ENCODE measurements around the gene CPNE5. TPM values are rescaled to one million over a fixed set of nuclear protein-coding genes. Genes with fewer than 3 reads are reported as not detected.
"Not testable (repeated sequence)": the region's sequence is repeated elsewhere in the genome, so short reads cannot be mapped to it uniquely, and the experiment has no call there.

Gene CPNE5
- total RNA-seq, 2 experiments from 2014 or later: 0.79 to 0.94 TPM

DNA sequence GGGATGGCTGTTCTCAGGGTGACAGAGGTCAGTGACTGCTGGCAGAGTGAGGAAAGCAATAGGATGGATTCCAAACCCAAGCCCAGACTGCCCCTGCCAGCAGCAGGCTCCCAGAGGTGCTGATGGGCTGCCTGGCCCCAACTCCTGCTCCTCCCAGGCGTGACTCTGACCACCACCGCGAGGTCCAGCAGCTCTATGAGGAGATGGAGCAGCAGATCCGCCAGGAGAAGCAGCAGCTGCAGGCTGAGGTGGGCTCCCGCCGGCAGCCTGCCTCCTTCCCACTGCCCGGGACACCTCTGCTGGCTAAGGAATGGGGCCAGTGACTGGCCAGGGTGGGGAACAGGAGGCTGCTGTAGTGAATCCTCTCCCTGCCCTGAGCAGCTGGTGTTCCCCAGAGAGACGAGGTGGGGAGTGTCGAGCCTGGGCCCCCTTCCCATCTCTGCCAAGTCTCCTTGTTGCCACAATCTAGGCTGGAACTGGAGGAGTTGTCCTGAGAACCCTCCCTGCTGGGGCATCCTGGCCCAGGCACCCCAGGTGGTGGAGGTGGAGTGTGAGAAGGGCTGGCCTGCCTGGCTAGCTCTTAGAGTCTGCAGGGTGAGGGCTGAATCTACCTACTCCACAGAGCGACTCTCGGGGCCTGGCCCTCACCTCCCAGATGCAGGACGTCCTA is 121.2 kb downstream of the CPNE5 start:
- DNase-seq: no peak
- Mint-ChIP-seq H3K27ac (no peak overlapping the region), H3K9me3 (ENCODE audit: low read depth) (no peaks in the 10 kb centered on the region), H3K27me3 (peaks cover 5% of the 10 kb centered on the region), H3K4me1 (no peaks in the 10 kb centered on the region), H3K4me3 (no peak overlapping the region), H3K36me3 (no peaks in the 10 kb centered on the region)
- ATAC-seq: no peak
- CTCF ChIA-PET: no interaction called here

DNA sequence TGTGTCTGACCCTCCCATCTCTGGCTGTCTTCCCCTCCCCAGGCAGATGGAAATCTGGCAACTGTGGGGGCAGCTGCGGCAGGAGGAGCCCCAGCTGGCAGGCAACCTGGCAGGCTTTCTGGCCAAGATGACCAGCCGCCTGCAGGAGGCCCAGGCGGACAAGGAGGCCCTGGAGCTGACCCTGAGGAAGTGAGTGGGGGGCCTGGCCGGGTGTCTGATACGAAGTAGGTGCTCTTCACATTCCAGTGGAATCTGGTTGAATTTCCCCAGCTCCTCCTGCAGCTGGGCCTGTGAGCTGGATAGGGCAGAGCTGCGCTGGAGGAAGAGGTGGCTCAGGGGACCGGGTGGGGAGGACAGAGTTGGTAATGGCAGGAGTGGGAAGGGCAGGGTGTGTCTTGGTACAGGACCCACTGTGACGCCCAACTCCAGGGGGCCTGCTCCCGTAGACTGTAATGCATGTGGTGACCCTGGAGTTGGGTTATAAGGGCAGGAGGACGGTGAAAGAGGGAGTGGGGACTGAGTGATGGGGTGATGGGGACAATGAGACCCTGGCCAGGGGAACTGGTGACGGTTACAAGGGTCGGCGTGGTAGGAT is 121.9 kb downstream of the CPNE5 start:
- no peak overlapping the region for H3K27ac Mint-ChIP-seq
- ATAC-seq (no peak), DNase-seq (no peak)
- CTCF ChIA-PET: interaction anchor here (1.4 kb wide), 1 partner anchor 41 kb away, joined by 4 read pairs; no protein-coding TSS in a partner anchor
- no peaks in the 10 kb centered on the region for H3K9me3 Mint-ChIP-seq (ENCODE audit: low read depth)
- peaks cover 5% of the 10 kb centered on the region for H3K27me3 Mint-ChIP-seq
- H3K36me3 Mint-ChIP-seq: no peaks in the 10 kb centered on the region
- no peak overlapping the region for H3K4me3 Mint-ChIP-seq
- no peaks in the 10 kb centered on the region for H3K4me1 Mint-ChIP-seq

DNA sequence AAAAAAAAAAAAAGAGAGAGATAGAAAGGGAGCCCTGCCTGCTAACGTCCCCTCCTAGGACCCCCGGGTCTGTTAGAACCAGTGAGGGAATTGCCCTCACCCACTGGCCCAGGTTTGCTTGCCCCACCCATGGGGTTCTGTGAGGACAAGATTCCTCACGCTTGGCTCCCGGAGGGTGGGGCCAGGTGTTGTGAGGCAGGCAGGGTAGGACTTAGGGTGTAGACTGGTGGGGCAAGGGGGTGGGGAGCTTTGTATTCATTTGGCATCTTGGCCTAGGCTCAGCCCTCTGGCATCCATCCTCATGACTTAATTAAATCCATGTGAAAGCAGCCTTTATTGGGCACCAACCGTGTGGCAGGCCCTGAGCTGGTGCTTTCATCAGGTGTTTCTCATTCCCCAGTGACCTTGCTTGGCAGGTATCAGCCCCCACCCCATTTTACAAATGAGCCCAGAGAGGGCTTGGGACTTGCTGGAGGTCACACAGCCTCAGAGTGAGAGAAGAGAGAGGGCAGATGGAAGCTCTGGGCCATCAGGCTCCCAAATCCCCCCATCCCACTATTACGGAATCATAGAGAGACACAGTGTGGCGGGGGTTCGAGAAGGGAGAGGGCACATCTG is 122.7 kb downstream of the CPNE5 start:
- H3K4me1 Mint-ChIP-seq: no peaks in the 10 kb centered on the region

DNA sequence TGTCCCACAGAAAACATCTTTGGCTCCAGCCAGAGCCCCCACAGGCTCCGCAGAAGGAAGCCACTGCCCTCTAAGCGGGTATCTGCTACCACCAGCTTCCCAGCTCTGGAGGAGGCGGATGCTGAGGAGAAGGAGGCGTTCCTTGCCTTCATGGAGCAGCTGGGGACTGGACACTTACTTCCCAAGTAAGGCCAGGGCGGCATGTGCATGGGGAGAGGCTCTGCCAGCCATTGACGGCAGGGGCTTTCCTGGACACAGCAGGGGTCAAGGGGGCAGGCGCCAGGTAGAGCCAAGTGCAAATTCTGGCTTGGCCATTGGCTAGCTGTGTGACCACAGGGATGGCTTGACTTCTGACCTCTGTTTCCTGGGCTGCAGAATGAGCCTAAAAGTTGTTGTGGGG is 123.8 kb downstream of the CPNE5 start:
- Mint-ChIP-seq H3K27me3 (peaks cover 5% of the 10 kb centered on the region), H3K27ac (no peak overlapping the region), H3K4me3 (no peak overlapping the region), H3K36me3 (no peaks in the 10 kb centered on the region), H3K4me1 (no peaks in the 10 kb centered on the region), H3K9me3 (ENCODE audit: low read depth) (no peaks in the 10 kb centered on the region)
- ATAC-seq (no peak), DNase-seq (no peak)
- CTCF ChIA-PET: no interaction called here

More for the DNA sequence above, 122.7 kb downstream of the CPNE5 start:
- DNase-seq (no peak), ATAC-seq (no peak)
- Mint-ChIP-seq H3K9me3 (ENCODE audit: low read depth) (no peaks in the 10 kb centered on the region), H3K4me3 (no peak overlapping the region), H3K27me3 (peaks cover 5% of the 10 kb centered on the region), H3K27ac (no peak overlapping the region), H3K36me3 (no peaks in the 10 kb centered on the region)
- CTCF ChIA-PET: interaction anchor here (1.4 kb wide), 1 partner anchor 42 kb away, joined by 4 read pairs; no protein-coding TSS in a partner anchor

DNA sequence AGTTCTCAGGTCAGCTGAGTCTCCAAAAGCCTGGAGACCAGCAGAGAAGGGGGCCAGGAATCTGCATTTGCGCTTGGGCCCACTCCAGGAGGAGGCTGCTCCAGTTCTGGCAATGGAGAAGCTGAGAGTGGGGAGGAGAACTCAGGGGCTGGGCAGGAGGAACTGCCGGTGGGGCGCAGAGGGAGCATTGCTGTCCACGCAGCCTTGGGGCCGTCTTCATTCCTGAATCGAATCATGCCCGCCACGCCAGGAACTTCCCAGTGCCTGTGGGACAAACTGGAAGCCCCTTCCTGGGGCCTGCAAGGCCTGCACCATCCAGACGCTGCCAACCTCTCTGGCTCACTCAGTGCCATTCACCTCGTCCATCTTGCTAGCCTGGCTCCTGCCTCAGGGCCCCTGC is 124.7 kb downstream of the CPNE5 start:
- CTCF ChIA-PET: no interaction called here
- H3K36me3 Mint-ChIP-seq: no peaks in the 10 kb centered on the region
- H3K4me3 Mint-ChIP-seq: no peak overlapping the region
- no peak overlapping the region for H3K27ac Mint-ChIP-seq
- peaks cover 8% of the 10 kb centered on the region for H3K27me3 Mint-ChIP-seq
- no peaks in the 10 kb centered on the region for H3K9me3 Mint-ChIP-seq (ENCODE audit: low read depth)
- ATAC-seq (no peak), DNase-seq (no peak)
- no peaks in the 10 kb centered on the region for H3K4me1 Mint-ChIP-seq

DNA sequence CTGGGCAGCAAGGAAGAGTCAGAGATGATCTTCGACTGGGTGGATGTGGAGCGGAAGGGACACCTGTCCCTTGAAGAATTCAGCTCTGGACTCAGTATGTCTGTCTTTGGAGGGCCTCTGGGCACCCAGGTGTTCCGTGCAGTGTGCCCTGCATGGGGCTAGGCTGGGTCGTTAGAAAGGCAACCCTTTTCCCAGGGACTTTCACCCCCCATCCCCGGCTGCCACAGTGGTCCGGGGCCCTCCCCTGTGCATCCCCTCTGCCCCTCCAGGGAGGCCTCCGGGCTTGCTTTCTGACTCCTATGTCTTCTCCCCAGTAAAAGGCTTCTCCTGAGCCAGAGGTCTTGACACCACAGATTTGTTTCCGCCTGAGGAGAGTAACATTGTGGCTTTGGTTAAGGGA is 125.4 kb downstream of the CPNE5 start:
- no peaks in the 10 kb centered on the region for H3K9me3 Mint-ChIP-seq (ENCODE audit: low read depth)
- H3K4me1 Mint-ChIP-seq: no peaks in the 10 kb centered on the region
- CTCF ChIA-PET: no interaction called here
- no peak overlapping the region for H3K27ac Mint-ChIP-seq
- H3K27me3 Mint-ChIP-seq: peaks cover 8% of the 10 kb centered on the region
- no peak overlapping the region for H3K4me3 Mint-ChIP-seq
- no peak for ATAC-seq
- H3K36me3 Mint-ChIP-seq: no peaks in the 10 kb centered on the region
- DNase-seq: no peak

DNA sequence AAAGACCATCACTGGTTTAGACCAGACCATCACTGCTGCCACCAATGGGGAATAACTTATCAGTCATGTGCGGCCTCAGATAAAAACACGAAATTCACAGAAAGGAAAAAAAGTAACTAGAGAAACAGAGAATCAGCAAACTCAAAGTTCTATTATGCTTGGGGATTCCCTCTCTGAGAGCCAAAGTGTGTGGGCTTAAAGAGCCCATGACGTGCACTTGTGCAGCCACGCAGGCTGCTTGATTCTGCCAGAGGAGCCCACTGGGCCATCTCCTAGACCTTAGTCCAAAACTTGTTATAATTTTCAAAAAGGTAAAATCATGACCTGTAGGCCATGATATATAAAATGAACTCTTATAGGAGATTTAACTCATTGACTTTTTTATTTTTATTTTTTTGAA is 126.4 kb downstream of the CPNE5 start:
- H3K9me3 Mint-ChIP-seq (ENCODE audit: low read depth): no peaks in the 10 kb centered on the region
- no peaks in the 10 kb centered on the region for H3K4me1 Mint-ChIP-seq
- no peaks in the 10 kb centered on the region for H3K36me3 Mint-ChIP-seq
- H3K27ac Mint-ChIP-seq: no peak overlapping the region
- H3K4me3 Mint-ChIP-seq: no peak overlapping the region
- CTCF ChIA-PET: no interaction called here
- ATAC-seq (no peak), DNase-seq (no peak)
- peaks cover 9% of the 10 kb centered on the region for H3K27me3 Mint-ChIP-seq

DNA sequence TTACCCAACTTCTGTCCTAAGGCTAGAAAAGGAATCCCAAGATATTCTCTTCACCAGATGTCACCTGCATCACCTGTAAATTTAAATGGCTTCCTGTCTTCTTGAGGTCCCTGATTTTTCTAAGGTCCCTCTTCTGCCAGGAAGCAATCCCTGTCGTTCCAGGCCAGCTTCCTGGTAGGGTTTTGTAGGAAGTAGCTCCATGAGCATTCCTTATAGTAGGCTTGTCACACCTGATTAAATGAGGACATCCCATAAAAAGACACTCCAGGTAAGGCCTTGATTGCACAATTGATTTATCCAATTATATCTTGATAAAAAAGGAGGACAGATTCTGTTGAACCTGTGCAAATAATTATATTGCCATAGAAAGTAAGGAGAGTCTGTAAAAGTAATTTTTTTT is 132.9 kb downstream of the CPNE5 start:
- Mint-ChIP-seq H3K27me3 (peaks cover 13% of the 10 kb centered on the region), H3K4me3 (no peak overlapping the region), H3K36me3 (no peaks in the 10 kb centered on the region), H3K4me1 (peaks cover 4% of the 10 kb centered on the region), H3K27ac (no peak overlapping the region), H3K9me3 (ENCODE audit: low read depth) (no peaks in the 10 kb centered on the region)
- DNase-seq (no peak), ATAC-seq (no peak)
- CTCF ChIA-PET: interaction anchor here (0.7 to 1.2 kb wide), 5 partner anchors 9 to 1714 kb away, joined by 3 to 4 read pairs (median 3); partner anchors contain the start of gene RAB44

DNA sequence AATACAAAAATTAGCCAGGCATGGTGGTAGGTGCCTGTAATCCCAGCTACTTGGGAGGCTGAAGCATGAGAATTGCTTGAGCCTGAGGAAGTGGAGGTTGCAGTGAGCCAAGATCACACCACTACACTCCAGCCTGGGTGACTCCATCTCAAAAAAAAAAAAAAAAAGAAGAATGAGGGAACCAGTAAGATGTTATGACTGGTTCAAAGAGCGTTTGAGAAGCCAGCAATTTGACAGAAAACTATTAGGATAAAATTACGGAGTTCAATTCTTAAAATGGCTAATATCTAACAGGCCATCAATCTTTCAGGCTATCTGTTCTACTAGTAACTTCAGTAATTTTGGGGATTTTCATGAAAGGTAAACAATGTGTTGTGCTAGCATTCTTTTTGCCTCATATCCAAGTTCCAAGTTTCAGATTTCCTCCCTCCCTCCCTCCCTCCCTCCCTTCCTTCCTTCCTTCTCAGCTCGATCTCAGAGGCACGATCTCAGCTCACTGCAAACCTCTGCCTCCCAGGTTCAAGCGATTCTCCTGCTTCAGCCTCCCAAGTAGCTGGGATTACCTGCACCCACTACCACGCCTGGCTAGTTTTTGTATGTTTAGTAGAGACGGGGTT is 134.2 kb downstream of the CPNE5 start:
- H3K9me3 Mint-ChIP-seq (ENCODE audit: low read depth); H3K36me3 Mint-ChIP-seq; ATAC-seq; H3K27ac Mint-ChIP-seq; H3K4me3 Mint-ChIP-seq; DNase-seq; H3K4me1 Mint-ChIP-seq: not testable (repeated sequence)
- CTCF ChIA-PET: interaction anchor here (1.1 kb wide), 1 partner anchor 77 kb away, joined by 3 read pairs; no protein-coding TSS in a partner anchor
- peaks cover 12% of the 10 kb centered on the region for H3K27me3 Mint-ChIP-seq

DNA sequence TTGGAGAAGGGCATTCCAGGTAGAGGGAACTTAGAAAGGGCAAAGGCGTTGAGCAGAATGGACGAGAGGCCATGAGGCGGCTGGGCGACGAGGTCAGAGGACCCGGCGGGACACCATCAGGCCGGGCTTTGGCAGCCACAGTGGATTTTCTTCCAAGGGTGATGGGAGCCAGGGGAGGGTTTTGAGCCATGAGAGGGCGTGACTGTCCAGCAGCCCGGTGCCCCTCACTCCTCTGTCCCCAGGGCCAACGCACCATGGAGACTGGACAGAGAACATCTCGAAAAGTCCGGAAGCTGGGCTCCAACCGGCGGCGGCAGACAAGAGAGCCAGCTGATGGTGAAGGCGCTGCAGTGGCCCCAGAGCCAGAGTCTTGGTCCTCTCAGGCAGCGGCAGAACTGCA is 135.3 kb downstream of the CPNE5 start:
- no peak for ATAC-seq
- Mint-ChIP-seq H3K9me3 (ENCODE audit: low read depth) (no peaks in the 10 kb centered on the region), H3K36me3 (no peaks in the 10 kb centered on the region), H3K4me3 (no peak overlapping the region), H3K27me3 (peaks cover 10% of the 10 kb centered on the region), H3K4me1 (peaks cover 8% of the 10 kb centered on the region), H3K27ac (no peak overlapping the region)
- CTCF ChIA-PET: interaction anchor here (0.6 kb wide), 1 partner anchor 107 kb away, joined by 5 read pairs; no protein-coding TSS in a partner anchor
- no peak for DNase-seq

DNA sequence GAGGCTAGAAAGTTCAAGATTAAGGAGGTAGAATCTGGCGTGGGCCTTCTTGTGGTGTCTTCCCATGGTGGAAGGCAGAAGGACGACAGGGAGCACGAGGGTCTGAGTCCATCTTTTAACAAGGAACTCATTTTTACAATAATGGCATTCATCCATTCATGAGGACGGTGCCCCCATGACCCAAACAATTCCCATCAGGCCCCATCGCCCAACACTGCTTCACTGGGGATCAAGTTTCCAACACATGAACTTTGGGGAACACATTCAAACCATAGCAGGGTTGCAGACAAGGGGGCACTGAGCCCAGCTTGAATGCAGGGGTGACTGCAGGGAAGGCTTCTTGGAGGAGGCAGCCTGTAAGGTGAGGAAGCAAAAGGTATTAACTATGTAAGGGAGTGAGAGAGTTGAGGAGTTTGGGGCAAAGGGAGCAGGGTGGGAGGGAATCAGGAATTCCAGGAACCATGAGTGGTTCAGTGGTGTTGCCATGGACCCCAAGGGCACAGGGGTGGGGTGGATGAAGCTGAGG is 136.1 kb downstream of the CPNE5 start:
- Mint-ChIP-seq H3K36me3 (no peaks in the 10 kb centered on the region), H3K27me3 (peaks cover 10% of the 10 kb centered on the region), H3K4me1 (peaks cover 8% of the 10 kb centered on the region), H3K9me3 (ENCODE audit: low read depth) (no peaks in the 10 kb centered on the region), H3K27ac (no peak overlapping the region), H3K4me3 (no peak overlapping the region)
- CTCF ChIA-PET: no interaction called here
- ATAC-seq (no peak), DNase-seq (no peak)

DNA sequence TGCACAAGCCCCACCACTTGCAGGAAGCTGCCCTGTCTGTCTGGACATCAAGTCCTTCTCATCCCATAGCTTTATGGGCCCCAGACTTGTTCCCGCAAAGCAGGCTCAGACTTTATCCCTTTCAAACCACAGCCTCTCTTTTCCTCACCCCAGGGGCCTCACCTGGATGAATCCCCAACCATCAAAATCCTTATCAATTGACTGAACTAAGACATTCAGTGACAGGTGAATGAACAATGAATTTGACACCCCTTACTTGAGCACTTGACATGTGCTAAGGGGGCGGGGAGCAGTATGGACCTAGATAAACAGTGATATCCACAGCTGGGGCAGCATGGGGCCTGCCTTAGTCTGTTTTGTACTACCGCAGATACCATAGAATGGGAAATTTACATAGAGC is 136.6 kb downstream of the CPNE5 start:
- CTCF ChIA-PET: no interaction called here

DNA sequence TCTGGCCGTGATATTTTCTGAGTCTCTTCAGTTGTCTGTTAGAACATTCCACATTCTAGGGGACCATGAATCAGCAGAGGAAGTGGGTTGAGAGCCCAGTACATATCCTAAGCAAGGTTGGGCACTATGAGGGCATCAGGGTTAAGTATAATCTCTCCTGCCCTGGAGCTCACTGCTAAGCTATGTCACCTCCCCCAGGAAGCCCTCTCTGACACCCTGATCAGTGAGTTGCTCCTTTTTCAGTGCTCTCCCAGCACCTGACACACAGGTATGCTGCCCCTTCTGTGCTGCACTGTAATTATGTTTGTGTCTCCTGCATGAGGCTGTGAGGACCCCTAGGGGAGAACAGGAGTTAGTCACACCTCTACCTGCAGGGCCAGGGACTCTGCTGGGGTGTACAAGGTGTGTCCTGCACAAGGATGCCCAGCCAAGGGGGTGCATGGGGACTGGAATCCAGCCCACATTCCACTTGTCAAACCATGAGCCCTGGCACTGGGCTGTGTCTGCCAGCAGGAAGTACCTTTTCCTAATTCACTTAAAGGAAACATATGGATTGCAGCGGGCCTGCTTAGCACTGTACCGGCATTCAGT is 137.7 kb downstream of the CPNE5 start:
- Mint-ChIP-seq H3K4me3 (no peak overlapping the region), H3K9me3 (ENCODE audit: low read depth) (no peaks in the 10 kb centered on the region), H3K36me3 (peaks cover 2% of the 10 kb centered on the region), H3K27ac (no peak overlapping the region), H3K4me1 (peaks cover 15% of the 10 kb centered on the region), H3K27me3 (peaks cover 6% of the 10 kb centered on the region)
- ATAC-seq (peak; percentile 55), DNase-seq (no peak)
- CTCF ChIA-PET: no interaction called here

More for the DNA sequence above, 136.6 kb downstream of the CPNE5 start:
- Mint-ChIP-seq H3K27me3 (peaks cover 7% of the 10 kb centered on the region), H3K9me3 (ENCODE audit: low read depth) (no peaks in the 10 kb centered on the region), H3K4me1 (peaks cover 8% of the 10 kb centered on the region), H3K27ac (no peak overlapping the region), H3K4me3 (no peak overlapping the region), H3K36me3 (no peaks in the 10 kb centered on the region)
- ATAC-seq (no peak), DNase-seq (no peak)
